Panc1 (cell line): ENCODE results near the gene NUP98. TPM values are rescaled to one million over a fixed set of nuclear protein-coding genes. Genes with fewer than 3 reads are reported as not detected.
"Not testable (repeated sequence)": the region's sequence is repeated elsewhere in the genome, so short reads cannot be mapped to it uniquely, and the experiment has no call there.

Experiments used
- ATAC-seq: fragments of 200-7000 bp; cut with Tn5 transposase; 2 replicates; pipeline ENCODE4 v1.9.1; 2020; ENCODE audit warnings: mild to moderate bottlenecking, moderate library complexity
- BruUV-seq: library from RNA; stranded (reverse); fragments of 400-500 nt; replicated peaks from 2 replicates; lab custom pipeline; 2021; lab: Mats Ljungman, UMichigan
- CTCF ChIA-PET: fragments of 300-600 bp; sonication (Branson Sonifier 250); formaldehyde crosslinking; loops from one replicate; lab custom pipeline; 2022; ENCODE audit warnings: antibody characterized with exemption; lab: Charles Lee
- POLR2A ChIA-PET: fragments of 300-600 bp; sonication (Branson Sonifier 250); formaldehyde crosslinking; loops from one replicate; lab custom pipeline; 2022; ENCODE audit warnings: antibody characterized with exemption; lab: Charles Lee
- DNase-seq: peaks from one replicate; pipeline ENCODE4 v3.0.0-alpha.2; 2010; ENCODE audit warnings: low read depth, low spot score
- H3K27ac ChIP-seq: 2 replicates; pipeline ENCODE4 v1.5.1; 2011; ENCODE audit warnings: mild to moderate bottlenecking, low read length, inconsistent platforms
- H3K27me3 ChIP-seq: fragments of 200-500 bp; sonication (Bioruptor generic); 2 replicates; pipeline ENCODE4 v1.6.0; 2014; ENCODE audit warnings: low read length, inconsistent platforms; ENCODE audit not compliant: control insufficient read depth, insufficient read depth
- H3K36me3 ChIP-seq: fragments of 200-500 bp; sonication (Bioruptor generic); 2 replicates; pipeline ENCODE4 v1.5.1; 2014; ENCODE audit warnings: inconsistent platforms, mild to moderate bottlenecking, low read length, moderate library complexity; ENCODE audit not compliant: control insufficient read depth, insufficient read depth
- H3K4me1 ChIP-seq: 2 replicates; pipeline ENCODE4 v1.5.1; 2011; ENCODE audit warnings: inconsistent platforms, mild to moderate bottlenecking, low read length, moderate library complexity; ENCODE audit not compliant: control insufficient read depth, insufficient read depth
- H3K4me3 ChIP-seq, 2 experiments: 2 replicates each; pipeline ENCODE4 v1.5.1; 2011 to 2012; ENCODE audit warnings: low read depth in 2 of 2, low read length in 2 of 2, mild to moderate bottlenecking in 2 of 2, inconsistent platforms in 1 of 2, moderate library complexity in 1 of 2
- H3K9me3 ChIP-seq: fragments of 200-500 bp; sonication (Bioruptor generic); 2 replicates; pipeline ENCODE4 v1.5.1; 2014; ENCODE audit warnings: low read depth, mild to moderate bottlenecking, inconsistent platforms, low read length, moderate library complexity; ENCODE audit not compliant: control insufficient read depth, insufficient read depth
- CTCF ChIP-seq: fragments of 450-650 bp; IDR thresholded peaks from 2 replicates; pipeline ENCODE4 v1.5.1; 2017; ENCODE audit warnings: mild to moderate bottlenecking
- POLR2AphosphoS5 ChIP-seq: IDR thresholded peaks from 2 replicates; pipeline ENCODE4 v1.6.1; 2012; ENCODE audit warnings: mild to moderate bottlenecking, low read depth, low read length, moderate library complexity
- REST ChIP-seq, 2 experiments: IDR thresholded peaks; 2 replicates each; pipeline ENCODE4 v1.6.1; 2011 to 2012; ENCODE audit warnings: low read depth in 2 of 2, control low read depth in 1 of 2, low read length in 1 of 2, mild to moderate bottlenecking in 1 of 2, moderate library complexity in 1 of 2; ENCODE audit not compliant: insufficient read depth in 1 of 2
- SIN3A ChIP-seq: IDR thresholded peaks from 2 replicates; pipeline ENCODE4 v1.6.1; 2012; ENCODE audit warnings: low read depth, mild to moderate bottlenecking, low read length, moderate library complexity, borderline replicate concordance; ENCODE audit not compliant: insufficient read depth
- TCF7L2 ChIP-seq: IDR thresholded peaks from 2 replicates; pipeline ENCODE4 v1.6.1; 2011; ENCODE audit warnings: mild to moderate bottlenecking, low read depth, low read length, inconsistent platforms
- in situ Hi-C: cut with HindIII; loops from 2 replicates; pipeline ENCODE4 v1.10.0; 2016; ENCODE audit warnings: low sequenced_read_pairs, low pct_unique_long_range_greater_than_20kb
- intact Hi-C: fragments of 100-400 bp; cut with micrococcal nuclease; formaldehyde crosslinking; loops from one replicate; pipeline ENCODE4 v1.10.0; 2022; ENCODE audit not compliant: unreplicated experiment
- total RNA-seq: library from RNA; stranded (reverse); gene quantifications from one replicate; pipeline ENCODE4 v1.2.1, GENCODE V29; 2021; ENCODE audit not compliant: unreplicated experiment

Gene NUP98
- total RNA-seq, 1 experiment from 2014 or later: 244 TPM

GRCh38 chr11:3815845-3816244 is 18.5 kb upstream of the NUP98 start:
- intact Hi-C loops: no loop called here
- Histone ChIP-seq H3K27ac (no peak overlapping the region), H3K4me1 (no peaks in the 10 kb centered on the region), H3K36me3 (no peaks in the 10 kb centered on the region), H3K27me3 (no peaks in the 10 kb centered on the region), H3K9me3 (no peaks in the 10 kb centered on the region), H3K4me3 (no peak overlapping the region)
- CTCF ChIA-PET: interaction anchor here (0.6 to 0.7 kb wide), 2 partner anchors 8 to 9 kb away, joined by 4 to 5 read pairs; no protein-coding TSS in a partner anchor
- TF ChIP-seq SIN3A: no peak
- TF ChIP-seq CTCF: no peak
- no peak for TF ChIP-seq POLR2AphosphoS5
- TF ChIP-seq REST (IDR thresholded peaks at IDR 0.05; ENCODE audit: insufficient read depth in 1 of 2, low read depth in 2 of 2, low read length in 1 of 2): no peak
- no peak for TF ChIP-seq TCF7L2
- no peak for DNase-seq
- in situ Hi-C loops: no loop called here
- BruUV-seq: no TSS peak
- POLR2A ChIA-PET: interaction anchor here (0.6 kb wide), 1 partner anchor 18 kb away, joined by 7 read pairs; no protein-coding TSS in a partner anchor
- ATAC-seq: no peak

GRCh38 chr11:3814832-3815231 is 17.5 kb upstream of the NUP98 start:
- intact Hi-C loops, BruUV-seq, H3K4me1 ChIP-seq, in situ Hi-C loops, H3K4me3 ChIP-seq, ATAC-seq, H3K9me3 ChIP-seq, H3K36me3 ChIP-seq, H3K27ac ChIP-seq, H3K27me3 ChIP-seq, CTCF ChIA-PET, DNase-seq: not testable (repeated sequence)
- POLR2A ChIA-PET: interaction anchor here (0.6 to 0.7 kb wide), 2 partner anchors 20 to 128 kb away, joined by 3 to 5 read pairs; no protein-coding TSS in a partner anchor

DNA sequence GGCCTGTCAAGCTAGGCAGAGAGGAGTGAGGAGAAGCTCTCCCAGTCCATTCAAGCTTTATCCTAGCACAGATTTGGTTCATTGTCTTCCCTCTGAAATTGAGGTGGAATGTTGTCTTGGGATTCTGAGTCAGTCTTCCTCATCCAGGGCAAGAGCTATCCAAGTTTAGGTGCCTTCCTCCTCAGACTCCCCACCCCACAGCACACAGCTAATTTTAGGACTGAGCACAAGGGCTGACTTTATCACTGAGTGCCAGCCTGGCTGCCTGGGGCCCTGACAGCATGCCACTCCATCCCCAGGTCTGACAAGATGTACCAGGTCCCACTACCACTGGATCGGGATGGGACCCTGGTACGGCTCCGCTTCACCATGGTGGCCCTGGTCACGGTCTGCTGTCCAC is 13.6 kb upstream of the NUP98 start:
- no peak overlapping the region for H3K27ac ChIP-seq
- no TSS peak for BruUV-seq
- no peaks in the 10 kb centered on the region for H3K36me3 ChIP-seq
- CTCF ChIA-PET: interaction anchor here (1.0 kb wide), 1 partner anchor 262 kb away, joined by 4 read pairs; no protein-coding TSS in a partner anchor
- in situ Hi-C loops (no loop called here), intact Hi-C loops (no loop called here)
- no peak overlapping the region for H3K4me3 ChIP-seq
- no peak for ATAC-seq
- POLR2A ChIA-PET: no interaction called here
- H3K4me1 ChIP-seq: peaks cover 9% of the 10 kb centered on the region
- H3K27me3 ChIP-seq: no peaks in the 10 kb centered on the region
- no peak for DNase-seq
- H3K9me3 ChIP-seq: no peaks in the 10 kb centered on the region
- TF ChIP-seq TCF7L2: no peak
